Bronchial epithelial cell (primary cell): ENCODE data around the gene ITPR2. TPM values are rescaled to one million over a fixed set of nuclear protein-coding genes. Genes with fewer than 3 reads are reported as not detected.
"Not testable (repeated sequence)": the region's sequence is repeated elsewhere in the genome, so short reads cannot be mapped to it uniquely, and the experiment has no call there.

Source experiments
- DNase-seq: peaks from one replicate; pipeline ENCODE4 v3.0.0-alpha.2; 2010; ENCODE audit warnings: low read depth
- FAIRE-seq: peaks from 2 replicates; lab custom pipeline; 2011; peaks lifted over from hg19 to GRCh38; lab: Jason Lieb, UNC
- H3K27me3 ChIP-seq: 2 replicates; pipeline ENCODE4 v1.5.1; 2011; ENCODE audit warnings: low read length; ENCODE audit not compliant: control insufficient read depth, insufficient read depth
- H3K36me3 ChIP-seq: 2 replicates; pipeline ENCODE4 v1.5.1; 2011; ENCODE audit warnings: low read length; ENCODE audit not compliant: control insufficient read depth, insufficient read depth
- H3K4me3 ChIP-seq: 2 replicates; pipeline ENCODE4 v1.5.1; 2011; ENCODE audit warnings: mild to moderate bottlenecking, low read depth, low read length, control low read depth
- CTCF ChIP-seq: IDR thresholded peaks from 2 replicates; pipeline ENCODE4 v1.5.1; 2011; ENCODE audit warnings: mild to moderate bottlenecking, moderate library complexity, low read length, control low read depth, inconsistent platforms; ENCODE audit not compliant: insufficient read depth, severe bottlenecking
- total RNA-seq: library from RNA; depleted of rRNA; stranded (reverse); fragments of >200 nt; gene quantifications from 2 replicates; pipeline ENCODE4 v1.2.1, GENCODE V29; 2014

The ITPR2 gene
- total RNA-seq, 1 donor from 2014 or later = 5.8 TPM

GRCh38 chr12:26867080-26867479 lies 34.1 kb upstream of the ITPR2 start:
- Histone ChIP-seq H3K4me3 (no peak overlapping the region), H3K27me3 (no peaks in the 10 kb centered on the region), H3K36me3 (no peaks in the 10 kb centered on the region)
- FAIRE-seq (no peak), DNase-seq (no peak)
- no peak for TF ChIP-seq CTCF

- FAIRE-seq = no peak
- peak; percentile 39 for TF ChIP-seq CTCF
- Histone ChIP-seq H3K27me3 (no peaks in the 10 kb centered on the region), H3K4me3 (no peak overlapping the region), H3K36me3 (no peaks in the 10 kb centered on the region)
- peak; percentile 28 for DNase-seq
Observed at GRCh38 chr12:26863515-26863914, 30.5 kb upstream of the ITPR2 start.

- FAIRE-seq, H3K4me3 ChIP-seq, H3K27me3 ChIP-seq, H3K36me3 ChIP-seq, DNase-seq: not testable (repeated sequence)
Observed at GRCh38 chr12:26862787-26863186, 29.8 kb upstream of the ITPR2 start.

- FAIRE-seq = no peak
Observed at GRCh38 chr12:26861690-26862089, 28.7 kb upstream of the ITPR2 start.

GRCh38 chr12:26857465-26858176 lies 24.6 kb upstream of the ITPR2 start:
- FAIRE-seq = no peak
- DNase-seq = no peak
- Histone ChIP-seq H3K4me3 (no peak overlapping the region), H3K36me3 (no peaks in the 10 kb centered on the region), H3K27me3 (no peaks in the 10 kb centered on the region)
- no peak for TF ChIP-seq CTCF

More at GRCh38 chr12:26861690-26862089, 28.7 kb upstream of the ITPR2 start:
- Histone ChIP-seq H3K4me3 (no peak overlapping the region), H3K27me3 (no peaks in the 10 kb centered on the region), H3K36me3 (no peaks in the 10 kb centered on the region)
- no peak for DNase-seq
- no peak for TF ChIP-seq CTCF

- Histone ChIP-seq H3K4me3 (no peak overlapping the region), H3K36me3 (no peaks in the 10 kb centered on the region), H3K27me3 (no peaks in the 10 kb centered on the region)
- TF ChIP-seq CTCF = no peak
- DNase-seq (no peak), FAIRE-seq (no peak)
Observed at GRCh38 chr12:26855337-26855736, 22.3 kb upstream of the ITPR2 start.
